ENCODE data around the gene KLHL29. TPM values are rescaled to one million over a fixed set of nuclear protein-coding genes. Genes with fewer than 3 reads are reported as not detected.

KLHL29 gene
- total RNA-seq, 1 donor from 2014 or later = 23.6 TPM

- no peak for DNase-seq (ENCODE audit: low spot score)
These were observed 124.1 kb downstream of the KLHL29 start for GRCh38 chr2:23509103-23509502.

DNA sequence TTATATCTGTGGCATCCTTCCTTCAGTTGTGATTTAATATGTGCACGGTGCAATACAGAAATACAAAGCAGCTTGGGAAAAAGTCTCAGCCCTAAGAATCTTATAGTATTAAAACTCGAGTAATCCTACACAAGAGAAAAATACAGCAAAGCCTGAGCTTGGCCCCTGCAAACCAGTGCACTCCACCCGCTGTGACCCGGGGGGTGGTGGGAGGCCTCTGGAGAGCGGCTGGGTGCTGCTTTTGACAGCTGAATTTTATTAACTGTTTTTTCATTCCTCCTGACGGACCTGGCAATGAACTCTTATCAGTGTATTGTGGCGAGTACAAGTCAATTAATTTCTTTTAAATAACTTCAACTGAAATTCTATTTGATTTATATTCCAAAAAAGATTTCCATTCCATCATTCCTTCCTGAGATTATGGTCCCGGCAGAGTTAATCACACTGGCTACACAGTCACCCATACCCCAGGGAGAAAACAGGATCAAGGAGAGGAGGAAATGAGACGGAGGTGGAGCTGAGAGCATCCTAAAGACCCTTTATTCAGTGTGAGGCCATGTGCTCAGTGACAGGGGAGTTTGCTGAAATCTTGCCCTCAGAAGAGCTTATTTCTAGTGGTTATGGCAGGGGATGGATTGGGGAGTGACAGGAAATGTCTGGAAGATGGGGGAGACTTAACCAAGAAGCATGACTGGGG is 124.8 kb downstream of the KLHL29 start:
- no peak for DNase-seq (ENCODE audit: low spot score)

GRCh38 chr2:23510471-23510870 is 125.5 kb downstream of the KLHL29 start:
- no peak for DNase-seq (ENCODE audit: low spot score)

- DNase-seq (ENCODE audit: low spot score) = no peak
These were observed 127.8 kb downstream of the KLHL29 start for GRCh38 chr2:23512778-23513177.

- no peak for DNase-seq (ENCODE audit: low spot score)
These were observed 128.4 kb downstream of the KLHL29 start for GRCh38 chr2:23513245-23513871.

DNA sequence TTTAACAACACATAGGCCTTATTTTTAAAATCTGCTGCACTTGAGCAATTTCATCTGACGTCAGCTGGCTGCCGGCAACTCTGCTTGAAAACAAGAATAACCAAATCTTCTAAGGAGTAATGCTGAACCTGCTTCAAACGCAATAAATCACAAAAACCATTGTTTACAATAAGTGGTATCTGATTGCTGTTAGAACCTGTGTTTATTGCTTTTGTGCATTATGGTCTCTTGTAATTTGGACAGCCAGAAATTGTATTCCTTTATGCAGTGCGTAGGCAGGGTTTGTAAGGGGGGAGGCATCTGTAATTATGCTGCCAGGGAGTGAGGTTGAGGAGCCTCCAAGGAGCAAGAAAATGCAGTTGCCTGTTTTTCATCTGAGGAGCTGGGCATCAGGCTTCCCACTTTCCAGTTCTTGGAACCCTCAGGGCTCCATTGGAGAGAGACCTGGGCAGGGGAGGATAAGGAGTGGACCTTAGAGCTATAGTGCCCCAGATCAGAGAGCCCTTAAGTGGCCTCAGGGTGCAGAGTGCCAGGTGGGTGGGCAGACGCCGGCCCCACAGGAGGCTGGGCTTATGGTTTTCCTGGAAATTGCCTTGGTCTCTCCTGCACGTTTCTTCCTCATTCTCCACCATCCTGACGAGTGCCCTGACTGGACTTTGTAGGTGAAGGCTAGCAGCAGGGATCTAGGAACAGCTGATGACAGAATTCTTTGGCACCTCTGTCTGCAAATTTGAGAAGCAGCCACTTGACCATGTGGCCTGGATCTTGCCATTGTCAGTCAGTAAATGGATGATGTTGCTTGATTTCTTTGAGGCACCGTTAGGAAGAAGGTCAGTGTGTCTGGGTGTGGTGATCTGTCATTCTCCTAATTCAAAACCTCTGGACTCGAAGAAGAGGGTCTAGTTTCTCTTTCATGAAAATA is 129.2 kb downstream of the KLHL29 start:
- no peak for DNase-seq (ENCODE audit: low spot score)

- no peak for DNase-seq (ENCODE audit: low spot score)
These were observed 131.7 kb downstream of the KLHL29 start for GRCh38 chr2:23516520-23517256.

DNA sequence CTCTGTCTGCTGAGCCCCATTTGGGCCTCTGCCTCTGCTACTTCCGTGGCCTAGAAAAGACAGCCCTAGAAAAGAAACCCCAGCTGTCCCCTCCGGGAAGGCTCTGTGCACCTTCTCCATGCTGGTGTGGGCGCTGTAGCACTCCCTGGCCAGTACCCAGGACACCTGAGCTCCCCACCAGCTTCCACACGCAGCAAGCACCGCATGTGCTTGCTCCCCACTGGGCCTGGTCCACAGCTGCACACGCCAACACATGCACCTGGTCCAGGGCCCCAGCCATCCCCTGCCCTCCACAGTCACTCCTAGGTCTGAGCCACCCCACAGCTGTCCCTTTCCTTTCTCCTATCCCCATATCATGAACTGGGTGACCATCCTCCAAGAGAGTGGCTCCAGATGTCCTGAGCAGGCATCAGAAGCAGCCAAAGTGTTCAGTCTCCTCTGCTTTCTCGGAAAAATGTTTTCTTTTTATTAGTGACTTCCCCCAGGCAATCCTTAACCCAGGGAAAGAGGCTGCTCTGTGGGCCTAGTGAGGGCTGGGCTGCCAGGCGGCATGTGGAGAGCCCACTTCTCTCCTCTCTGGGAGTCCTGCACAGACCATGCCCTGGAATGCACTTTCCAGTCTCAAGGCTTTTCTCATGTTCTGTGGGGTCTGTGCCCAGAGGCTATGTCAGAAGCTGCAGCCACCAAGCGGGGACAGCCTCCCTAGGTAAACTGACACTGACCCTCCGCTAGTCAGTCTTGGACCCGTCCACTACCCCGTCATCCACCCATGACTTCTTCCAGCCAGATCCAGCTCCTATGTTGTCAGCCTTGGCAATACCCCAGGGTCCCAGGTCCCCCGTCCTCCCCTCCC is 133.7 kb downstream of the KLHL29 start:
- DNase-seq (ENCODE audit: low spot score) = no peak

DNA sequence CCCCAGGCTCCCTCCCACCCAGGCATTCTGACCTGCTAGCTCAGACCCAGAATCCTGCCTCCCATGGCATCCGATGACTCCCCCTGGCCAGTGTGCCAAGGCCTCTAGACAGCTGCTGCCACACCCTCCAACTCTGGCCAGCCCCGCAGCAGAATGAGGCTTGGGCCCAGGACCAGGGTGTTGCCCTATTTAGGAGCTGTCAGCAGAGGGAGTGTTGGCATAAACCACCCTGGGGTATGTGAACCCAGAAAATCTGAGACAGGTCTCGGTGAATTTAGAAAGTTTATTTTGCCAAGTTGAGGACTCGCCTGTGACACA is 134.3 kb downstream of the KLHL29 start:
- DNase-seq (ENCODE audit: low spot score) = no peak

DNA sequence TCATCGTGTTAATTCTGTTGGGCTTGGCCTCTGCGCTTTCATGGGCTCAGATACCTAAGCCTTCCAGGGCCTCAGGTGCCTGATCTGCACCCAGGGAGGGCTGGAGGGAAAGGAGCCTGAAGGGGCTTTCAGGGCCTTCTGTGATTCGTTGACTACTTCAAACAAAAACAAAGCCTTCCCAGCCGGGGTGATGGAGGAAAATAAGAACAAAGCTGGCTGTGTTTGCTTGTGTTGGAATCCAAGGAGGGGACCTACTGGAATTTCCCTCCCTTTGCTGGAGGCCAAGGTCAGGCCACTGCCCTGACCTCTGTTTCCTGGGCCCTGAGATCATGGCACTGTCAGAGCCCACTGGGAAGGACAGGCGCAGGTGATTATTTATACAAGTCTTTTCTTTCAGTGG is 135.3 kb downstream of the KLHL29 start:
- no peak for DNase-seq (ENCODE audit: low spot score)

DNA sequence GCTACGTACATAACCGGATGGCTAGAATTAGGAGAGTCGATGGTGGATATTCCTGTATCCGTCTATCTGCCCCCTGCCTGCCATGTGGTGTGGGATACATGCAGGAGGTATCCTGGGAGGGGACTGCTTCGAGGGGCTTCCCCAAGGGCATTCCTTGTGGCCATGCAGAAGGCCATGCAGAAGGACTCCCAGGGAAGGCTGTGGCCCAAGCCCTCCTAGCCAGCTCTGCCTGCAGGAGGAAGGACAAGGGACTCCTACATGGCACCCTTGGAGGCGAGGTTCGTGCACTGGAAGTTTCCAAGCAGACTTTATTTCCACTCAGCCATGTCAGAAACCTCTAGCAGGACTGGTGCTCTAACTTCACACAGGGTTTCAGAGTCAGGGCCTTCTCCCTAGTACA is 136.1 kb downstream of the KLHL29 start:
- no peak for DNase-seq (ENCODE audit: low spot score)

DNA sequence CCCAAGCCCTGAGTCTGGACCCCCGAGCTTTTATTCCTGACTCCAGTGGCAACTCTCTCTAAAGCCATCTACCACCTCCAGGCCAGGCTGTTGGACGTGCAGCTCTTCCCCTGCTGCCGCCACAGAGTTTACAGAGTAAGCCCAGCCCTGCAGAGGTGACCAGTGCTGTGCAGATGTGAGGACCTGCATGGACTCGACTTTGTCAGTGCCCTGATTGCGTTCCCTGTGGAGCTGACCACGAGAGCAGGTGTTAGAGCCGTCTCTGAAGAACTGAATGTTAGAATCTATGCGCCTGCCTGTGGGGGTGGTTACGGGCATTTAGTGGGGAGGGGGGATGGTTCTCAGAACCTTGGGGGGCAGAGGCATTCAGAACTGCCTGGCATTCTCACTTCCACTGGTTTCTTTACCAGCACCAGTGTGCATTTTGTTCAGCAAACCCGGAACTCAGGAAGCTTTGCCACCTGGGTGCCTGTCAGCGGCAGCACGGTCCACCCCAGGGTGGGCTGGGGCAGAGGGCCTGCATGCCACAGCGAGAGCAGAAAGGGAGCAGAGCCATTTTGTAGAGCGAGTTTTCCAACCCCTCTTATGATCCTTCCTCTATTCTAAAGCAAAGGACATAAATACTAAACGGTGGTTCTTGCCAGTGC is 137.9 kb downstream of the KLHL29 start:
- DNase-seq (ENCODE audit: low spot score) = no peak

DNA sequence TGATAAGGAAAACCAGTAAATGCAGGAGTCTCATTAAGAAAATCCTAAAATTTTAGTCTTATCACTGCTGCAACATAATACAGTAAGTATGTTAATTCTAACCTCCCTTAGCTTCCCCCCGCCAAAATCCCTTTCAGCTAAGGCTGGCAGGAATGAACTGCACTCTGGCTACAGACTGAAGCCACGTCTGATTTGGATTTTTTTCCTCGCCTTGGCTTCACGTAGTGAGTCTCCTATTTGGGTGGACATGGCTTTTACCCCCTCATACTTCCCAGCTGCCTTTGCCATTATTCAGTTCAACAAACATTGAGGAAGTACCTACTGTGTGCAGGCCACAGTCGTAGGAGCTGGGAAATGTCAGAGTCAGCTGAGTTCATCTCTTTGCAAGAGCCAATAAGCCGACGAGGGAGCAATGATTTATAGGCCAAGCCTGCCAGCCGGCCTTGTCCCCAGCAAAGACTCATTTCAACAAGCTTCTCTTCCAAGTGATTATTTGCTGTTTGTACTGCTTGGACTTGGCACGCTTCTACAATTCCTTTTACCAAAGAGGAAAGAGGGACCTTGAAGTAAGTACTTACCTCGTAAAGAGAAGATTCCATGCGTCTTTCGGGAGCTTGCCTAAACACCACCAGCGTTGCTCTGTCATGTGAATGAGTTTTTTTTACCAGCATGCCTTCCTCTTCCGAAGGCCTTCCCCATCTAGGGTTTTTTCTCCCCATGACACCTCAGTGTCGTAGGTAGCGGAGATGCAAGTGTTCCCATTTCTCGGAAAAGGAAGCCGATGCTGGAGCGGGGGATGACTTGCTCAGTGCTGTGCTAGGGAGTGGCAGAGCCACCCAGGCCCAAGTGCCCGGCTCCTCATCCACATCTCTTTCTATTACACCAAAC is 138.6 kb downstream of the KLHL29 start:
- no peak for DNase-seq (ENCODE audit: low spot score)

- DNase-seq (ENCODE audit: low spot score) = no peak
These were observed 139.3 kb downstream of the KLHL29 start for GRCh38 chr2:23524261-23524706.

- DNase-seq (ENCODE audit: low spot score) = no peak
These were observed 140.3 kb downstream of the KLHL29 start for GRCh38 chr2:23525137-23525765.

- no peak for DNase-seq (ENCODE audit: low spot score)
These were observed 141.1 kb downstream of the KLHL29 start for GRCh38 chr2:23526114-23526513.

- DNase-seq (ENCODE audit: low spot score) = no peak
These were observed 142.1 kb downstream of the KLHL29 start for GRCh38 chr2:23526835-23527790.
